RWPE1 (cell line): ENCODE measurements around the gene ADGRD1.
"Not testable (repeated sequence)": the region's sequence is repeated elsewhere in the genome, so short reads cannot be mapped to it uniquely, and the experiment has no call there.

Experiments used
- CTCF ChIA-PET: fragments of 350-600 bp; sonication (Branson Sonifier 250); formaldehyde crosslinking; extraction: SDS; loops from one replicate; lab custom pipeline; 2021; lab: Yijun Ruan, JAX
- POLR2A ChIA-PET: fragments of 400-600 bp; formaldehyde crosslinking; extraction: SDS; loops from one replicate; lab custom pipeline; 2020; ENCODE audit warnings: antibody characterized with exemption; ENCODE audit not compliant: low non-redundant PET; lab: Yijun Ruan, JAX
- DNase-seq: peaks from one replicate; pipeline ENCODE4 v3.0.0; 2012; ENCODE audit warnings: low spot score
- H3K27ac ChIP-seq: fragments of 450-650 bp; 2 replicates; pipeline ENCODE4 v1.5.1; 2017
- CTCF ChIP-seq: fragments of 450-650 bp; conservative IDR thresholded peaks from 2 replicates; pipeline ENCODE4 v1.5.1; 2017; ENCODE audit warnings: low read depth, mild to moderate bottlenecking

The ADGRD1 gene

GRCh38 chr12:131118371-131118770 is 164.7 kb downstream of the ADGRD1 start:
- ChIA-PET CTCF (no interaction called here), POLR2A (interaction anchor here (0.6 kb wide), 1 partner anchor 615 kb away, joined by 3 read pairs; no protein-coding TSS in a partner anchor)
- H3K27ac ChIP-seq, result no peak overlapping the region
- TF ChIP-seq CTCF, result no peak
- DNase-seq, result no peak

- POLR2A ChIA-PET, H3K27ac ChIP-seq, DNase-seq: not testable (repeated sequence)
- CTCF ChIA-PET, result interaction anchor here (0.7 kb wide), 1 partner anchor 13 kb away, joined by 3 read pairs; no protein-coding TSS in a partner anchor
Observed at GRCh38 chr12:131119345-131119744, 165.6 kb downstream of the ADGRD1 start.

GRCh38 chr12:131119936-131120335 is 166.2 kb downstream of the ADGRD1 start:
- DNase-seq, result no peak
- POLR2A ChIA-PET, result no interaction called here
- CTCF ChIA-PET, result interaction anchor here (0.9 kb wide), 1 partner anchor 12 kb away, joined by 3 read pairs; no protein-coding TSS in a partner anchor
- no peak for TF ChIP-seq CTCF
- no peak overlapping the region for H3K27ac ChIP-seq

- TF ChIP-seq CTCF, result no peak
- CTCF ChIA-PET, result no interaction called here
- POLR2A ChIA-PET, result no interaction called here
- DNase-seq, result no peak
- H3K27ac ChIP-seq, result no peak overlapping the region
Observed at GRCh38 chr12:131120831-131121271, 167.1 kb downstream of the ADGRD1 start.

GRCh38 chr12:131121705-131122405 is 168.1 kb downstream of the ADGRD1 start:
- POLR2A ChIA-PET, result no interaction called here
- no peak for TF ChIP-seq CTCF
- DNase-seq, result no peak
- H3K27ac ChIP-seq, result no peak overlapping the region
- CTCF ChIA-PET, result no interaction called here

- DNase-seq, result no peak
- ChIA-PET CTCF (interaction anchor here (0.7 kb wide), 1 partner anchor 10 kb away, joined by 3 read pairs; no protein-coding TSS in a partner anchor), POLR2A (no interaction called here)
- H3K27ac ChIP-seq, result no peak overlapping the region
- no peak for TF ChIP-seq CTCF
Observed at GRCh38 chr12:131122631-131123030, 168.9 kb downstream of the ADGRD1 start.

GRCh38 chr12:131123817-131124216 is 170.1 kb downstream of the ADGRD1 start:
- TF ChIP-seq CTCF, result no peak
- DNase-seq, result no peak
- ChIA-PET CTCF (interaction anchor here (0.6 kb wide), 2 partner anchors 11 to 126 kb away, joined by 3 to 7 read pairs; no protein-coding TSS in a partner anchor), POLR2A (no interaction called here)
- no peak overlapping the region for H3K27ac ChIP-seq
